HG03039 (cell line): ENCODE measurements around the gene LPP.

Source experiments
- ATAC-seq: cut with Tn5 transposase; IDR thresholded peaks from one replicate; pipeline ENCODE4 v1.9.1; 2021; ENCODE audit warnings: mild to moderate bottlenecking, moderate library complexity; ENCODE audit not compliant: unreplicated experiment

Gene LPP

DNA sequence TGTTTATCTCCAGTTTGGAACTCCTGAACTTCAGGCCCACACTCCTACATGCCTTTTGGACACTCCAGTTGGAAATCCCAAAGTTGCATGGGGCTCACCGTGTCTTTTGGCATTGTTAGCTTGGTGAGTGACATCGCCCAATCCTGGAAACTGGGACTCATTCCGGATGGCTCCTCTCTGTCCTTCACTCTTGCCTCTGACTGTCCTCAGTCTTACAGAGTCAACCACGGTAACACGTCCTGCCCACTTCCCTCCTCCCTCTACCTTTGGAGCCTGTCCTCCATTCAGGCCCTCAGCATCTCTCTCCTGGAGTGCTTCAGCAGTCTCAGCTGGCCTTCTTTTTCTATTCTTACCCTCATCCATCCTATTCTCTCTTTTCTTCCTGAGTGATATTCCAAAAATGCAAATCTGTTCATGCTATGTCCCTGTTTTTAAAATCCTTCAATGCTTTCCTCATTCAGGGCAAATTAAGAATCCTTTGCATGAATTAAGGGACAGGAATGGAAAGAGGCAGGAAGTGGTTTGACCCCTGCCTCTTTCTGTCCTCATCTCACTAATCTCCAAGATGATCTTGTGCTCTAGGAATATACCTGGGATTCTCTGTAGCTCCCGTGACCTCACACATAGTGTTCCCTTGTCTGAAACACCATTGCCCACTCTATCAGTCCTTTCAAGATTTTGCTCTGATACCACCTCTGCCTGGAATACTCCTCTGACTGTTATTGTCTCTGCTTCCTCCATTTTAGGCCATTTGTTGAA is 42.5 kb downstream of the LPP start:
- no peak for ATAC-seq

DNA sequence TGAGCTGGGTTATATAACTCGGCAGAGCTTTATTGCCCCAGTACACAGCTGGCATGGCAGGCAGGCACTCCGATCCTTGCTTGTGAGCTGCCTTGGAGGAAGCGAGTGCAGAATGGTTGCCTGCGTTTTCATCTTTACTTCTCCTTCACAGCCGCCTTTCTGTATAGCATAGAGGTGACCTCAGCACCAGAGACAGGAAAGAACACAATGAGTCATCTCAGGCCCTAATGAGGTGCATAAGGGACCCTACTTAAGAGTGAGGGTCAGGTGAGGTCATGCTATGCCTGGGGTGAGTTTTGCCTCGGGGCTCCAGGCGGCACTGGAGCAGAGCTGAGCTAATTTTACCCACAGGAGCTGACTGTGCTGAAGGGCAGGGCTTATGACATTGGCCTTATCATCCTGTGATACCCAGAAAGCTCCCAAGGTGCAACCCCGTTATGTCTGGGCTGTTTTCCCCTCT is 43.5 kb downstream of the LPP start:
- no peak for ATAC-seq

DNA sequence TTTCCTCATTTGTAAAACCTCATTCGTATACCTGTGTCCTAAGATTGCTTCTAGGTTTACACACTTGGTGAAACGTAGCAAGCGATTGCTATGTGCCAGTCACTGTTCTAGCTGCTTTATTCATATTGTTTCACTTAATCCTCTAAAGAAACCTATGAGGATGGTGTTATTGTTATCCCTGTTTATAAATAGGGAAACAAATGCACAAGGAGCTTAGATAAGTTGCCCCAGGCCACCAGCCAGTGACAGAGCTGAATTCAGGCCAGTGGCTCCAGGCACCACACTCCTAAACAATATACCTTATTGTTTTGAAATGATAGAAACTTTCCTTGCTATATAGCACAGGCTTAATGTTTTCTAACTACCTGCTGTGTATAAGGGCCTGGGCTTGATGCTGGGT is 44.0 kb downstream of the LPP start:
- ATAC-seq = no peak

DNA sequence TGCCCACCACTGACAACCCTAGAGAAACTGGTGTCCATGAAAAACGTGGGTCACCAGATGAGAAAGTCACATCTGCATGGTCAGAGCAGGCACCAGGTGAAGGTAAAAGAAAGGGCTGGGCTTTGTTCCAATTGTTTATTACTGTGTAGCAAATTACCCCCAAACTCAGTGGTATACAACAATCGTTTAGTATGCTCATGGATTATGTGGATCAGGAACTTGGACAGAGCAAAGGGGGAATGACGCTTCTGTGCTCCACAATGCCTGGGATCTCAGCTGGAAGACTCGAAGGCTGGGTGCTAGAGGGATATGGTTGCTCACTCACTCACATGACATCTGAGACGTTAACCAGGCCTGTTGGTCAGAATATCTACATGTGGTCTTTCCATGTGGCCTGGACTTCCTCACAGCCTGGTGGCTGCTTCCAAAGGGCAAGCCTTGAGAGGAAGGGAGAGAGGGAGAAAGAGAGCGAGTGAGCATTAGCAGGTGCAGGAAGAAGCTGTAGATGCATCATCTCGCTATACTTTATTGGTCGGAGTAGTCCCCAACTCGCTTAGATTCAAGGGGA is 44.9 kb downstream of the LPP start:
- ATAC-seq = no peak

DNA sequence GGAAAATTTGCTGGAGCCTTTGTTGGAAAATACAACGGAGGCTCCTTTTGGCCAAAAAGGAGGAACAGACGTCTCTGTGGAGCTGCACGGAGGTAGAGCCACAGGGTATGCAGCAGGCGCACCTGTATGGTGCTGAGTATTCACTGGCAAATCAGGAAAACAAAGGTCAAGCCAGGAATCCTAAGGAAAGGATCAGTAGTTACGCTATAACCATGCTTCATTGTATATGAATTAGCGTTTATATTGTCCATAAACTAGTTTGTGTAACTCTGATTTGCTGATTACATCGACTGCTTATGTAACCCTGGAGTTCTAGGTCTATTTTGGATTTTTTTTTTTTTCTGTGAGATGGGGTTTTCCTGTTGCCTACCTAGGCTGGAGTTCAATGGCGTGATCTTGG is 45.4 kb downstream of the LPP start:
- ATAC-seq = no peak

DNA sequence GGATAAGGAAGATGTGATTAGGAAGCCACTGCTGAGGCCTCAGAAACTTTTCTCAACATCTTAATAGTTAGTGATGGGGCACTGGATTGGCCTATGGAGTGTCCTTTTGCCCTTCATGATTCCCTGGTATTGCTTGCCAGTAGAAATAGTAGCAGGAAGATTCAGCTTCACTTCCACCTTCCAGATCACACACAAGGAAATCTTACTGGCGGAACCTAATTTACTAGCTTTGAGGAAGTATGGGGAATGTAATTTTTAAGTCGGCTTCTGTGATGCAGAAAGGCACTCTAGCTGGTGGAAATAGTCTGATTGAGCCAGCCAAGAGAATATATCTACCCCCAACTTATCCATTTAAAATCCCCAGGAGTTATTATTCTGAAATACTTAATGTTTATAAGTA is 46.5 kb downstream of the LPP start:
- ATAC-seq = no peak

DNA sequence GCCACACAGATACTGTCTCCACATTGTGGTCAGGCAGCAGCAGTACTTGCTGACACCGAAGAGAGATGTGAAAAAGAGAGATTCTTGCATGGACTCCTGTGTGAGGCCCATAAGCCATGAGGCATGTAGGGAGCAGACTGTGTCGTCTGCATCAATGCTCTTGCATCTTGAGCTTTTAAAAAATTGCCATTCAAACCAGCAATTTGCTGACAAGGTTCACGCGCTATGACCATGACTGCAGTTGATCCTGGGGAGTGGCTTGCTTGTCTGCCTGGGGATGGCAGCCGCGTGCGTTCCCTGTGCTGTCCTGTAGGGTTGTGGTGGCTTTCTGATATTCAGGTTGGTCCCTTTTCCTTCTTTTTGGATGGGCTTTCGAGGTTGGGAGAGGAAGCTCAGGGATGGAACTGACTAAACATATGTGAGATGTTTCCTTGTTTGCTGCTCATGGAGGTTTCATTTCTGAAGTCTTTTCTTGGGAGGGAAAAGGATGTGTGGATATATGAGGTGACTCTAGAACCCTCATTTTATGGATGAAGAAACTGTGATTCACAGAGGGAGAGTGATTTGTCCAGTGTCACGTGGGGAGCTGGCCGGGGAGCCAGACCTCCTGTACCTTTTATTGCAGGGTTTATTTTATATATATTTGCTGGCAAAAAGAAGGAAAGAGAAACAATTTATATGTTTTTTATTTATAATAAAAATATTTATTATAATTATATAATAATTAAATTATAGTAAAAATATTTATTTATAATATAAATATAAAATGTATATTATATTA is 48.6 kb downstream of the LPP start:
- ATAC-seq = no peak

DNA sequence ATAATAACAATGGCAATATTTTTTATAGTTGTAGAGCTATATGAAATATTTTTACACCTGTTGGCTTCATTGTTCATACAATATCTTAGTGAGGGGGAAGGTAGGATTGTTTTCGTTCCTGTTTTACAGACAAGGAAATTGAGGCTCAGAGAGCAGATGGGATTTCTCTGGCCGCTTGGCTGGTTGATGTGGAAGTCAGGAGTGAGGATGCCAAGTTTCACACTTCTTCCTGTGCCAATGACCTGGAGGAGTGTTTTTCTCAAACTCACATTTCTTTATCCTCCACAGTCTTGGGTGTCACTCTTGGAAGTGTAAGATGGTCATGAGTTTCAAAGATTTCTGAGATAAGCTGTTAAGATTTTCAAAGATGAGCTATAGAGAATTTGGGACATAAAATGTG is 50.6 kb downstream of the LPP start:
- no peak for ATAC-seq

DNA sequence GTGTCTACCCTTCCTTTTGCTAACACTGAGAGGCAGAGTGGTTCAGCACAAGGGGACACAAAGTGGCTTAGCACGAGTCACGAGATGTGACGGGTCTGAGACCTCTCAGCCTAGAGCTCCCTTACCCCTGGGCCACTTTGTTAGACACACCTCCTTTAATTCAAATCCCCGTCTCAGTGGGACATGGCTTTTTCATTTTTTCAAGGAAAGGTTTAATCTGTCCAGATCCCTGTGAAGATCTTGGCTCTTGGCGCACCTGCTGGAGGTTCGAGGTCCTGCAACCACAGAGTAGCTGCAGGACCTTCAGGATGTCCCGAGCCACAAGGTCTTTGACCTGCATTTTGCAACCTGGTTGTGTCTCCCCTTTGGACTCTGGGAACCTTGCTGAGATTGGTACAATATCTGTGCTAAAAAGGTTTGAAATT is 52.0 kb downstream of the LPP start:
- ATAC-seq = no peak

DNA sequence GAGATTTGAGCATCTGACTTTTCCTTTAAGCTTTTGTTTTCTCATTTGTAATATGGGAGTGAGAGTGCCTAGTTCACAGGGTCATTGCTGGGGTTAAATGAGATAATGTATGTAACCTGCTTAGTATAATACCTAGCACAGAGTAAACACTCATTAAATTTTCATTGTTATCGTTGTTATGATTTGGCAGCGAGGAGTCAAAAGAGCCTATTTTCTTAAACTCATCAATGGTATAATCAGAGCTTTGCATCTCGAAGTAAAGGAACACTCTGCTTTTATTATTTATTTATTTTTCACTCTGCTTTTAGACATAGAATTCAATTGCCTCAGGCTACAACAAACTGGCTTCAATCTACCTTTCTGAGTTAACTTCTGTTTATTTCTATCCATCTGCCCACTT is 52.8 kb downstream of the LPP start:
- ATAC-seq = no peak

DNA sequence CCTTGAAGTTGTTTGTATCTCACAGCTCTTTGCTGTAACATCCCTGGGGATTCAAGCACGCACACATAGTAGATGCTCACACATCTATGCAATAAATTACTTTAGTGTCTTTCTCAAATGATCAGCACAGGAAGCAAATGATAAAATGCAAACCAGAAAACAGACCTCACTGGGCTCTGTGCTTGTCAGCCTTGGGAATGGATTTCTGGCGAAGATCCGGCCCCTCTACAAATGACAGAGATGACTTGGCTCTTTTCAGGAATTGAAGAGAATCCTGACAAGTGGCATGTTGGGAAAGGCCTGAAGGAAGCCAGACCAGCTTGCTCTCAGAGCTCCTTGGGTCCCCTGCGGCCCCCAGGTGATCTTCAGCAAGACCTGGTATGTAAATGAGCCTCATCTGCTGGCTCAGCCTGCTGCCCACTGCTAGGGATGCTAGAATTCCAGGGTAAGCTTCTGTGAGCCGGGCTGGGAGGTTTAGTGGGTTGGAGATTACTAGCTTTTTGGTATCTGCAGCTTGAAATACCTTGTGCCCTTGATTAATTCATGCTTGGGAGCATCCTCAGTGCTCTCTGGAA is 54.1 kb downstream of the LPP start:
- no peak for ATAC-seq

DNA sequence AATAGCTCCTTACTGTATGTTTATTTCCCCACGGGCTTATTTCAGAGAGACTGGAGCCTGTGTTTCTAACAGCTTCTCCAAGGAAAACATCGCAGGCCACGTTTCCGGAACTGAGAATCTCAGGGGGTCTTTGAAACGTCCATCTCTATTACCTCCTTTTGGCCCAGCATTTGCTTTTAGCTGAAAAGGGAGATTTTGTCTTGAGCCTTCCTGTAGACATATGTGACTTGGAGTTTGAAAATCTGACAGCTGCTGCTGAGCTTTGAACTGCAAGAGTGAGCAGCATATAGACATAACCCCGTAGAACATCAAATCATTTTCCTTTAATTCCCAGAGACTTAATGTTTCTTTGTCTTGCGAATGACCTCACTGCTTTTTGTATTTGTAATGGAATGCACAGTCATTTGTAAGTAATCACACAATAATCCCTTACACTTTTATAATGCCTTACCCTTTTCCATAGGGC is 54.6 kb downstream of the LPP start:
- no peak for ATAC-seq

DNA sequence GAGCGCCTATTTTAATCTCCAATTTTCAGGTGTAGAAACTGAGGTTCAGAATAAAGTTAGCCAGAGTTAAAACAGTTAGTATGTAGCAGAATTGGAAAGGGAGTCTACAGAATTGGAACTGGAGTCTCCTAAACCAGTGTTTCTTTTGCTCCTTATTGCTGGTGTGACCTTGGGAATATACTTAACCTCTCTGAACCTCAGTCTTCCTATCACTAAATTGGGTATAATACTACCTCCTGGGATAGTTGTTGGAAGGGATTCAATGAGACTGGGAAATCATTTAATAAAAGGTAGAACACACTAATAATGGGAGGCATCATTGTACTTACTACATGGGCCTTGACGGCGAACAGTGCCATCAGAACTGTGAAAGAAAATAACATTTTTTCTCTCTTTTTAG is 55.1 kb downstream of the LPP start:
- no peak for ATAC-seq

DNA sequence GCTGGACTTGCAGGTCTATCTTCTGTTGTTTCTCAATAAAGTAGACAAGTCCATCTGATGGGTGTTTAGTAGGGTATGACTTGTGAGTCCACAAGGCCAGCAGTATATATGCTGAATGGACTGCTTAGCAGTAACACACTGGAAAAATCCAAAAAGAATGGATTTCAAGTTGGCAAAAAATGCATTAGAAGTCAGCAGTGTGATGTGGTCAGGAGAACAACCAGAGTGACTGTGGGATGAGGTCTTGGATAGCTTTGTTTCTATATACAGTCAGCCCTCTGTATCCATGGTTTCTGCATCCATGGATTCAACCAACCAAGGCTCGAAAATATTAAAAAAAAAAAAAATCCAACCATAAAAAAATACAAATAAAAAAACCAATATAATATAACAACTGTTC is 55.8 kb downstream of the LPP start:
- no peak for ATAC-seq

DNA sequence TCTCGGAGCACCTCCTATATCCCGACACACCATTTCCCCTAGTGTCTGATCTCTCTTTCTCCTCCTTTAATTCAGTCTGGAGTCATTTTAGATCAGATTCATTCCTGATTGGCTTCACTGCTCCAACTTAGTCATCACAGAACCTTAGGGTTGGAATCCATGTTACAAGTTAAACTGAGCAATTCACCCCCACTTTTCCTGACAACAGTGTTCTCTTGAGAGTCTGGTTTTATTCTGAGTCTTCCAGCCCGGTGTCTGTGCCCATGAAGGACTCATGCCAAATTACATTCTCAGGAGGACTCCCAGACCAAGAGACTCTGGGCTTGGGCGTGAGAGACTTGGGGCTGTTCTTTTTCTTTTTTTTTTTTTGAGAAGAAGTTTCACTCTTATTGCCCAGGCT is 57.5 kb downstream of the LPP start:
- no peak for ATAC-seq

DNA sequence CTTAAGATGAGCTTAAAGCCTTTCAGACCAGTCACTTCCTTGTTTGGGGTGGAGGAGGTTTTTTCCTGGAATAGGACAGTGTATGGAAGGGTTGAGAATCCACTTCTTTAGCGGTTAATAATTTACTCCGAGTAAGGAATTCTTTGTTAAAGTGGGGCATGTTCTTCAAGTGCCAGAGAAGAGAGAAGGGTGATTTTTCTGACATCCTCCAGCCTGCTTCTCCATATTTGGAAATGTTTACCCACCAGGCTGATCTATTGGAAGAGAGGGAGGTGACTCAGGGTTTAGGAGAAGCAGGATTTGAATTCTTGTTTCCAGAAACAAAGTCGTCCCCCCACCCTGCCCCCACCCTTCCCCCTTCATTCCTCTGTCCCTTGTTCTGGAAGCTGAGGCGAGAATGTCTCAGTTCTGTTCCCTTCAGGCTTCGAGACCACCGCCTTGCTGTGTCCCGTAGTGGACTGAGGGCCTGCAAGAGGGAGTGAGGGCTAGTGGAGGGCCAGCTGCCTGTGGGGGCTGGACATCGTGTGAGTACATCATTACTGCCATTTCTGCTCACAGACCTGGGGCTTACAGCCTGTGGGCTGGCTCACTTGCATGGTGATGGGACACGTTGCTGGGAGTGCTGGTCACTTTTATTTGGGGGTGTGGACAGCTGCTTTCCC is 58.5 kb downstream of the LPP start:
- no peak for ATAC-seq

DNA sequence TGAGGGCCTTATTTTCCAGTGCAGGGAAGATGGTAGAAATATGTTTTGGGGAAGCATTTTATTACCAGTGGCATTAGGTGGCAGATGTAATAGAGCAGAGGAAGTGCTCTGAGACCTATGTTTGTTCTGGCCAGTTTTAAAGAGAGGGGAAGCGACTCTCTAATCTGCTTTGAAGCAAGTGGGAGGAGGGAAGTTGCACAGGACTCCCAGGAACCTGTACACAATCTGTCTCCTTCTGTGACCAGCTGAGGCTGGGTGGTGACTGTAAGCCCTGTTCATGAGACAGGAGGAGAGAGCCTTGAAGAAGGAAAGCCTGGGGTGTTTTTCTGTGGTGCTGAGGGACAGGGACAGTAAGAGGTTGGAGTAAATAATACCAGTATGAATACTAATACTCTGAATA is 60.5 kb downstream of the LPP start:
- ATAC-seq = no peak

DNA sequence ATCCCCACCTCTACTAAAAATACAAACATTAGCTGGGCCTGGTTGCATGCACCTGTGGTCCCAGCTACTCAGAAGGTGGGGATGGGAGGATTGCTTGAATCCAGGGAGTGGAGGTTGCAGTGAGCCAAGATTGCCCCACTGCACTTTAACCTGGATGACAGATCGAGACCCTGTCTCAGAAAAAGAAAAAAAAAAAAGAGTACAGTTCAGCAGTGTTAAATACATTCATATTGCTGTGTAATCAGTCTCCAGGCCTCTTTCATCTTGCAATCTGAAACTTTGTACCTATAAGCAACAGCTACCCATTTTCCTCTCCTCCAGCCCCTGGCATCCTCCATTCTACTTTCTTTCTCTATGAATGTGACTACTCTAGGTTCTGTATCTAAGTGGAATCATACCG is 61.2 kb downstream of the LPP start:
- ATAC-seq = no peak

DNA sequence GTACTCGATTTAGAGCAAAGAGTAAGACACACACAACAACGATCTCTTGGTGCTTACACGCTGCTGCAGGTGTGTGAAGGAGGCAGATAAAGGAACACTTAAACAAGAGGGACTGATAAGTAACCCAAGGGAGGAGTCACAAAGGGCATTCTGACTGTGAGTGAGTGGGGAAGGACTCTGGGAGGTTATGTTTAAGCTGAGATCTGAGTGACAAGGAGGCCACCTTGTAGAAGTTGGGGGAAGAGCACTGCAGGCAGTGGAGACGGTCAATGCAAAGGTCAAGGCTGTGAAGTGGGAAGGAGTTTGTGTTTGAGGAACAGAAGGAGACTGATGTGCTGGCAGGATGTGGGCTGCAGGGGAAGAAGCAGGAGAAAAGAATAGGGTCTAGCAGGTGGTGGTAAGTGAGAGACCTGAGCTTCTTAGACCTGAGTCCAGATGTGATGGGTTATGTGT is 63.1 kb downstream of the LPP start:
- no peak for ATAC-seq

DNA sequence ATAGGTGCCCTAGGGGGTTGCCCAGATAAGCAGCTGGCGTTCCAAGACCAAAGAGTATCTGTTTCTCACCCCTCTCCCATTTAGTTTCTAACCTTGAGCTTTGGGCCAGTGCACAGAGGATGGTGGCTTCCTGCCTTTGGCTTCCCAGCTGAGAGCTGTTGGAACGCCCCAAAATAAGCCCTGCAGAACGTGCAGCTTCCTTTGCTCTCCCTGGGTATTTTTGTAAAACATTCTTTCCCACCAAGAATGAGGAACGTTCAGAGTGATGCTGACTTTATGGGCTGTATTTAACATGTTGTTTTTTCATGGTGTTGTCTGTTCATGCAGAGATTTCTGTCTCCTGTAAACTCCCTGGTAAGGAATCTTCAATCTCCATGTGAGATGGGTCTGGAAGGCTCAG is 63.8 kb downstream of the LPP start:
- no peak for ATAC-seq

DNA sequence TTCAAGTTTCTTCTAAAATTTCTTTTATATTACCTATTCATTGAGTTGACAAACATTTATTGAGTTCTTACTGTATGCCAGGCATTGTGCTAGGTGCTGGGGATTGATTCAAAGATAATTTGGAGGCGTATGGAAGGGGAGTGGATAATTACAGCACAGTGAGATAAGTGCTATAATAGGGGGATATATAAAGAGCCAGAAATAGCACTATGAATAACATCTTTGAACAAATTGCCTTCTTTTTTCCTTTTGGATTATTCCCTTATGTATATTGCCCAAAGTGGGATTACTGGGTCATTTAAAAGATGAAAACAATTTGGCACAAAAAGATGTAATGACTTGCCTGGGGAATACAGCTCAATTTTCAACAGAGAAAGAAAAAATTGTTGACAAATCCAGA is 64.6 kb downstream of the LPP start:
- no peak for ATAC-seq
